ENCODE measurements around the gene PGPEP1.
"Not testable (repeated sequence)": the region's sequence is repeated elsewhere in the genome, so short reads cannot be mapped to it uniquely, and the experiment has no call there.

PGPEP1 gene

DNA sequence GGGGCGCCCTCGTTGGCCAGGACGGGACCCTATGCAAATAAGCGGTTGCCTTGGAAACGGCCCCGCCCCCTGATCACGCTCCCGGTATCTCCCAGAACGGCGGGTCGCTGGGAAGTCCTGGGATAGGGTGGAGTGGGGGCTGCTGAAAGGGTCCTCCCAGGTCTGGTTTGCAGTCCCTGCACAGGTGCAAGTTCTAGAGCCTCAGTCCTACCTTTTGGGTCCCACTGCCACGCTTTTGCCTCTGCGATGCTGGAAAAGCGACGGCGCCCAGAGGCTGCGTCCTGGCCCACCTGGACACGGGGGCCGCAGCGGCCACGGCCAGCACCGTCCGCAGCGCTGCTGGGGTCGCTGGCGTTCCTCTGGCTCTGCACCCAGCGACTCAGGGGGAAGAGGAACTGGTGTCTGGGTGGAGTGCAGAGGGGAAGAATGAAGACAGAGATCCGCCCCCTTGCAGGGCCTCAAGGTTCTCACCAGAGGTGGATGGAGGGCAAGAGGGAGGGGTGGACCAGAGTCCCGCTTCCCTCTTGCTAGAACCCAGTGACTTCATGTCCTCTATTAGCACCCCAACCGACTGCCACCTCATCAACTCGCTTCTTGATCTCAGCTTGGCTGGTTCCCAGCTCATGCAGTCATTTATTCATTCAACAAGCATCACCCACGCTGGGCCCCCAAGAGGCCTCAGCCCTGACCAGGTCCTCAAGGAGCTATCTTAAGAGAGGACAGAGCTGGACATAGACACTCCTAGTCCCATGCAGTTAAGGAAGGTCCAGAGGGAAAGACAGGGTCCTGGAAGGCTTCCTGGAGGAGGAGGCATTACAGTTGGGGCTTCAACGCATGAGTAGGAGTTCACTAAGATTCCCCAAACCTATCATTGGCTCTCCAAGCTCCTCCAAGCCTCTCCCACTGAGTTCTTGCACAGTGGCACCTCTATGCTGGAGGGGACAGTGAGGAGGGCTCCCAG lies 57.1 kb downstream of the PGPEP1 start, which contains the start of gene LRRC25:
Gene LRRC25, minus strand, starts transcription at position 381 of the 961 bp plus-strand sequence. CDS start 659 bp downstream, outside the sequence.
- H3K4me3 ChIP-seq (ENCODE audit: low read length): peak within 1 kb of the TSS; percentile 25
- TF ChIP-seq, protein P1, sequence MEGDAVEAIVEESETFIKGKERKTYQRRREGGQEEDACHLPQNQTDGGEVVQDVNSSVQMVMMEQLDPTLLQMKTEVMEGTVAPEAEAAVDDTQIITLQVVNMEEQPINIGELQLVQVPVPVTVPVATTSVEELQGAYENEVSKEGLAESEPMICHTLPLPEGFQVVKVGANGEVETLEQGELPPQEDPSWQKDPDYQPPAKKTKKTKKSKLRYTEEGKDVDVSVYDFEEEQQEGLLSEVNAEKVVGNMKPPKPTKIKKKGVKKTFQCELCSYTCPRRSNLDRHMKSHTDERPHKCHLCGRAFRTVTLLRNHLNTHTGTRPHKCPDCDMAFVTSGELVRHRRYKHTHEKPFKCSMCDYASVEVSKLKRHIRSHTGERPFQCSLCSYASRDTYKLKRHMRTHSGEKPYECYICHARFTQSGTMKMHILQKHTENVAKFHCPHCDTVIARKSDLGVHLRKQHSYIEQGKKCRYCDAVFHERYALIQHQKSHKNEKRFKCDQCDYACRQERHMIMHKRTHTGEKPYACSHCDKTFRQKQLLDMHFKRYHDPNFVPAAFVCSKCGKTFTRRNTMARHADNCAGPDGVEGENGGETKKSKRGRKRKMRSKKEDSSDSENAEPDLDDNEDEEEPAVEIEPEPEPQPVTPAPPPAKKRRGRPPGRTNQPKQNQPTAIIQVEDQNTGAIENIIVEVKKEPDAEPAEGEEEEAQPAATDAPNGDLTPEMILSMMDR (conservative IDR thresholded peaks at IDR 0.05; ENCODE audit: low read depth, low read length): no peak
- DNase-seq (ENCODE audit: low read depth): no peak

DNA sequence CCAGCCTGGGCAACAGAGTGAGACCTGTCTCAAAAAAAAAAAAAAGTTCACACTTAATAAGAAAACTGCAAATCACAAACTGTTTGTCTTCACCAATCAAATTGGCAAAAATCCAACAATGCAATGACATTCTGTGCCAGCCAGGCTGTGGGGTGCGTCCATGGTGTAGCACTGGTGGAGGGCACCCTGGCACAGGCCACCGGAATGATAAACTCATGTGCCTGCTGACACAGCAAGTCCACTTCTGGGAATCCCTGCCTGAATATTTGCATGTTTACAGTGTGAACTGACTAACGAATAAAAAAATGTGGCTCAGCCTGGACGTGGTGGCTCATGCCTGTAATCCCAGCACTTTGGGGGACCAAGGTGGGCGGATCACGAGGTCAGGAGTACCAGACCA lies 58.6 kb downstream of the PGPEP1 start:
- DNase-seq (ENCODE audit: low read depth): no peak
- H3K4me3 ChIP-seq (ENCODE audit: low read length): no peak overlapping the region
- TF ChIP-seq, protein P1 (conservative IDR thresholded peaks at IDR 0.05; ENCODE audit: low read depth, low read length): no peak

DNA sequence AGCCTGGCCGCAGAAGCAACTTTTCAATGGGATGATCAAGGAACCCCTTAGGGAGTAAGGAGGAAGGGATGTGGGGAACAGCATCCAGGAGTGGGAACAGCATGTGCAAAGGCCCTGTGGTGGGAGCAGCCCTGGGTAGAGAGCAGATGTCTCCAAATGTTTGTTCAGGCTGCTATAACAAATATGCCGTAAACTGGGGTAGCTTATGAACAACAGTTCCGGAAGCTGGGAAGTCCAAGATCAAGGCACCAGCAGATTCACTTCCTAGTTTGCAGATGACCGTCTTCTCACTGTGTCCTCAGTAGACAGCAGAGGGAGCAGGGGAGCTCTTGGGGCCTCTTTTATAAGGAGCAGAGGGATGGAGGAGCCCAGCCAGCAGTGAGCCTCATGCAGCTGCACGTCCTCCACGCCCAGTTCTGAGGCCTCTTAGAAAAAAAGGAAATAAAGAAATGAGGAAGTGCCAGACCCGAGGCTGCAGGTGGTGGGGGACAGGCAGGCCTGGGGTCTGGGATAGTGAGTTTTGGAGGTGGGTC lies 61.2 kb downstream of the PGPEP1 start:
- TF ChIP-seq, protein P1 (conservative IDR thresholded peaks at IDR 0.05; ENCODE audit: low read depth, low read length): peak; percentile 43
- no peak for DNase-seq (ENCODE audit: low read depth)
- no peak overlapping the region for H3K4me3 ChIP-seq (ENCODE audit: low read length)

DNA sequence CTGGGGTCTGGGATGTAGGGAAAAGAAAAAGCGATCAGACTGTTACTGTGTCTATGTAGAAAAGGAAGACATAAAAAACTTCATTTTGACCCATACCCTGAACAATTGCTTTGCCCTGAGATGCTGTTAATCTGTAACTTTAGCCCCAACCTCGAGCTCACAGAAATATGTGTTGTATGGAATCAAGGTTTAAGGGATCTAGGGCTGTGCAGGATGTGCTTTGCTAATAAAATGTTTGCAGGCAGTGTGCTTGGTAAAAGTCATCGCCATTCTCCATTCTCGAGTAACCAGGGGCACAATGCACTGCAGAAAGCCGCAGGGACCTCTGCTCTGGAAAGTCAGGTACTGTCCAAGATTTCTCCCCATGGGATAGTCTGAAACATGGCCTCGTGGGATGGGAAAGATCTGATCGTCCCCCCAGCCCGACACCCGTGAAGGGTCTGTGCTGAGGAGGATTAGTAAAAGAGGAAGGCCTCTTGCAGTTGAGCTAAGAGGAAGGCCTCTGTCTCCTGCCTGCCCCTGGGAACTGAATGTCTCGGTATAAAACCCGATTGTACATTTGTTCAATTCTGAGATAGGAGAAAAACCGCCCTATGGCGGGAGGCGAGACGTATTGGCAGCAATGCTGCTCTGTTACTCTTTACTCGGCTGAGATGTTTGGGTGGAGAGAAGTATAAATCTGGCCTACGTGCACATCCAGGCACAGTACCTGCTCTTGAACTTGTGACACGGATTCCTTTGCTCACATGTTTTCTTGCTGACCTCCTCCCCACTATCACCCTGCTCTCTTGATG lies 62.3 kb downstream of the PGPEP1 start:
- not testable (repeated sequence) for H3K4me3 ChIP-seq (ENCODE audit: low read length); DNase-seq (ENCODE audit: low read depth)

DNA sequence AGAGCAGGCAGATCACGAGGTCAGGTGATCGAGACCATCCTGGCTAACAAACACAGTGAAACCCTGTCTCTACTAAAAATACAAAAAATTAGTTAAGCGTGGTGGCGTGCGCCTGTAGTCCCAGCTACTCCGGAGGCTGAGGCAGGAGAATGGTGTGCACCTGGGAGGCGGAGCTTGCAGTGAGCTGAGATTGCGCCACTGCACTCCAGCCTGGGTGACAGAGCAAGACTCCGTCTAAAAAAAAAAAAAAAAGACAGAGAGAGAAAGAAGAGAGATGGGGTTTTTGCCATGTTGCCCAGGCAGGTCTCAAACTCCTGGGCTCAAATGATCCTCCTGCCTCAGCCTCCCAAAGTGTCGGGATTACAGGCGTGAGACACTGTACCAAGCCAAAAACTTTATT lies 65.4 kb downstream of the PGPEP1 start:
- H3K4me3 ChIP-seq (ENCODE audit: low read length); DNase-seq (ENCODE audit: low read depth): not testable (repeated sequence)

DNA sequence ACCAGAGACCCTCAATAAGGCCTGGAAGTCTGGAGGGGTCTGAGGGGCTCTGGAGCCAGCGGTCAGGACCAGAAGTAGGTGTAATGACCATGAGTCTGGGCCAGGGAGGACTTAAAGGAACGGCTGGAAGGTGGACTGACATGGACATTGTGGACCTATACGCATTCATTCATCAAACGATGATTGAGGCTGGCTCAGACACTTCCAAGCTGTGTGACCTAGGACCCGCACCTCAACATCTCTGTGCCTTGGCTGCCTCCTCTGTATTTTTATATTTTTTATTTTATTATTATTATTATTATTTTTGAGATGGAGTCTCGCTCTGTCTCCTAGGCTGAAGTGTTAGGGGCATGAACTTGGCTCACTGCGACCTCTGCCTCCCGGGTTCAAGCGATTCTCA lies 66.4 kb downstream of the PGPEP1 start:
- H3K4me3 ChIP-seq (ENCODE audit: low read length): no peak overlapping the region
- DNase-seq (ENCODE audit: low read depth): no peak
- TF ChIP-seq, protein P1 (conservative IDR thresholded peaks at IDR 0.05; ENCODE audit: low read depth, low read length): no peak

DNA sequence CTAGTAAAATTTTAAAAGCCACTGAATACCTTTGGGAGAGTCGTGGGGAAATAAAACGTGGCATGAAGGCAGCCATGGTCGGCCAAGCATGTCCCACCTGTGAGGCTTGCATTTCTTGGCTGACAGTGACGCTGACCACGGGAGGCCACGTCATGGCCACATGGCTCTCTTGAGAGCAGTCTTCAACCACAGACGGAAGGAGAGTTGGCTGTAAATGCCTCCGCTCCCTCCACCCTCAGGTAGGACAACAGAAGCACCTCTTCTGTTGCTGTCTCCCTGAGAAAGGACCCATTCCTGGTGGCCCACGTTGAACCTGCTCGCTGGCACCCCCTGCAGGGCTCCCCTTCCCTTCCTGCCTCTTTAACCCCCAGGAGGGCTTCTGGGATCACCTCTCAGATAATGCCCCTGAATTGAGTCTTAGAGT lies 67.7 kb downstream of the PGPEP1 start:
- TF ChIP-seq, protein P1 (conservative IDR thresholded peaks at IDR 0.05; ENCODE audit: low read depth, low read length): peak; percentile 59
- H3K4me3 ChIP-seq (ENCODE audit: low read length): no peak overlapping the region
- DNase-seq (ENCODE audit: low read depth): no peak
